ENCODE measurements around the gene HHATL.

HHATL gene

DNA sequence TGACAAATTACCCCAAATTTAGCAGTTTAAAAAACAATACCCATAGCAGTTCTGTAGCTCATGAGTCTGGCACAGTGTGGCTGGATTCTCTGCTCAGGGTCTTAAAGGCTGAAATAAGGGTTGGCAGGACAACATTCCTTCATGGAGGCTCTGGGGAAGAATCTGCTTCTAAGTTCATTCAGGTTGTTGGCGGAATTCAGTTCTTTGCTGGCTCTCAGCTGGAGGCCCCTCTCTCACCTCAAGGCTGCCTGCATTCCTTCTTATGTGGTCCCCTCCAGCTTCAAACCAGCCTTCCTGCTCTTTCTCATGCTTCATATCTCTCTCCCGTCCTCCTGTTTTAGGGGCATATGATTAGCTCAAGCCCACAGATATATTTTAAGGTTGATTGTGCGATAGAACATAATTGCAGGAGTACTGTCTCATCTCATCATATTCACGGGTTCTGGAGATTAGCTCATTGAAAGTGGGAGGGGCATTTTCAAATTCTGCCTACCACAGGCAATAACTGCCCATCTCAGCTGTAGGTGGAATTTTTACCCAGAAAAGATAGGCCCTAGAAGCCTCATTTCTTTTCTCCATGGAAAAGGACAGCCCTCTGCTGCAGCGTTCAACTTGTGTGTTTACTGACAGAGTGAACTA, 54.7 kb downstream of the HHATL start:
- DNase-seq: no peak

All from NCI-H446 (cell line).